ENCODE measurements around the gene HIVEP3.

Gene HIVEP3

DNA sequence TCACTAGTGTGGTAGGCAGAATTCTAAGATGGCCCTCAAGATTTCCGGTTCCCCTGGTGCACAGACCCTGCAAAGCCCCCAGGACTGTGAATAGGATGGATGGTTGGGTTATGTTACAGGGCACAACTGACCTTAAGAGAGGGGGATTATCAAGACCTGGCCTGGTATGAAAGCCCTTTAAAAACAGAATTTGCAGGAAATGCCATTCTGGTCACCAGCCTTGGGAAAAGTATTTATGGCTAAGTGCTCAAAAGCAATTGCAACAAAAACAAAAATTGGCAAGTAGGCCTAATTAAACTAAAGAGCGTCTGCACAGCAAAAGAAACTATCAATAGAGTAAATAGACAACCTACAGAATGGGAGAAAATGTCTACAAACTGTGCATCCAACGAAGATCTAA, 289.6 kb downstream of the HIVEP3 start:
- Histone ChIP-seq H3K4me2 (ENCODE audit: low read length) (no peak overlapping the region), H3K4me1 (no peaks in the 10 kb centered on the region), H2AFZ (no peak overlapping the region), H3K9me3 (ENCODE audit: control insufficient read depth, low read length) (no peaks in the 10 kb centered on the region), H3K27me3 (ENCODE audit: control insufficient read depth, insufficient read depth, low read length) (no peaks in the 10 kb centered on the region), H3K27ac (no peak overlapping the region), H3K36me3 (ENCODE audit: control insufficient read depth, insufficient read depth, low read length) (no peaks in the 10 kb centered on the region), H3K4me3 (ENCODE audit: low read depth, low read length) (no peak overlapping the region), H3K9ac (no peak overlapping the region), H3K79me2 (no peaks in the 10 kb centered on the region)
- TF ChIP-seq, protein P1, sequence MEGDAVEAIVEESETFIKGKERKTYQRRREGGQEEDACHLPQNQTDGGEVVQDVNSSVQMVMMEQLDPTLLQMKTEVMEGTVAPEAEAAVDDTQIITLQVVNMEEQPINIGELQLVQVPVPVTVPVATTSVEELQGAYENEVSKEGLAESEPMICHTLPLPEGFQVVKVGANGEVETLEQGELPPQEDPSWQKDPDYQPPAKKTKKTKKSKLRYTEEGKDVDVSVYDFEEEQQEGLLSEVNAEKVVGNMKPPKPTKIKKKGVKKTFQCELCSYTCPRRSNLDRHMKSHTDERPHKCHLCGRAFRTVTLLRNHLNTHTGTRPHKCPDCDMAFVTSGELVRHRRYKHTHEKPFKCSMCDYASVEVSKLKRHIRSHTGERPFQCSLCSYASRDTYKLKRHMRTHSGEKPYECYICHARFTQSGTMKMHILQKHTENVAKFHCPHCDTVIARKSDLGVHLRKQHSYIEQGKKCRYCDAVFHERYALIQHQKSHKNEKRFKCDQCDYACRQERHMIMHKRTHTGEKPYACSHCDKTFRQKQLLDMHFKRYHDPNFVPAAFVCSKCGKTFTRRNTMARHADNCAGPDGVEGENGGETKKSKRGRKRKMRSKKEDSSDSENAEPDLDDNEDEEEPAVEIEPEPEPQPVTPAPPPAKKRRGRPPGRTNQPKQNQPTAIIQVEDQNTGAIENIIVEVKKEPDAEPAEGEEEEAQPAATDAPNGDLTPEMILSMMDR (IDR thresholded peaks at IDR 0.05), result no peak

DNA sequence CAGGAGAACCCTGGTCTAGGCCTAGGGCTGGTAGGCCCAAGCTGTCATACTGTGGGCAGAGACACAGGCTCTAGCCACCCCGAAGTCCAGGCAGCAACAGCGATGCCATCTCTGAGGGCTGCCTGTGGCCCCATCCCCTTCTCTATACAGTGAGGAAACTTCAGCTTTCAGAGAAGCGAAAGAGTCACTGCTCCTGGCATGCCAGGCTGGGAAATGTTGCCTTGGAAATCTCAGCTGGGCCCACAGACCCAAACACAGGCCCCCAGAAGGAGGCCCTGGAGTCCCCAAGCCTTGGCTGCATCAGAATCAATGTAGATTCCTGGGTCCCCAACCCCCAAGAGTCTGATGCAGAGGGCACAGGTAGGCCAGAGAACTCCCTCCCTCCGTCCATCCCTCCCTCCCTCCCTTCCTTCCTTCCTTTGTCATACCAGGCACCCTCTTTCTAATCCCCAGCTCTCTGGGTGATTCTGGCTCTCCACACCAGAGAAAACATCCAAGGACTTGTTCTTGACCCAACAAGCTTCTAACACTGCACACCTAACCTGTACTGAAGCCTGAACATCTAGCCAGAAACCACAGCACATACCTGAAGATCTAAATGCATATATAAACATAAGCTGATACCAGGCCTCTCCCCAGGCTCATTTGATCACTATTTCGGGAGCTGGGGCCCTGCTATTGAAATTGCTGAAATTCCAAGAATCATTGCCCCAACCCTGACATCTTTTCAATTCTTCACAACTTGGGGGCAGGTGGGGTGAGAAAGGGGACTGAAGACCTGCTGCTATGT, 291.0 kb downstream of the HIVEP3 start:
- H3K36me3 ChIP-seq (ENCODE audit: control insufficient read depth, insufficient read depth, low read length), result no peaks in the 10 kb centered on the region
- no peaks in the 10 kb centered on the region for H3K4me1 ChIP-seq
- H3K27ac ChIP-seq, result no peak overlapping the region
- H3K79me2 ChIP-seq, result no peaks in the 10 kb centered on the region
- no peak overlapping the region for H3K4me2 ChIP-seq (ENCODE audit: low read length)
- H3K9me3 ChIP-seq (ENCODE audit: control insufficient read depth, low read length), result no peaks in the 10 kb centered on the region
- no peak overlapping the region for H3K9ac ChIP-seq
- no peaks in the 10 kb centered on the region for H3K27me3 ChIP-seq (ENCODE audit: control insufficient read depth, insufficient read depth, low read length)
- no peak overlapping the region for H3K4me3 ChIP-seq (ENCODE audit: low read depth, low read length)
- no peak overlapping the region for H2AFZ ChIP-seq
- TF ChIP-seq, protein P1 (IDR thresholded peaks at IDR 0.05), result no peak

GRCh38 chr1:41626616-41627375, 291.9 kb downstream of the HIVEP3 start:
- Histone ChIP-seq H3K4me3 (ENCODE audit: low read depth, low read length) (no peak overlapping the region), H3K79me2 (no peaks in the 10 kb centered on the region), H3K27ac (no peak overlapping the region), H2AFZ (no peak overlapping the region), H3K4me1 (no peaks in the 10 kb centered on the region), H3K27me3 (ENCODE audit: control insufficient read depth, insufficient read depth, low read length) (no peaks in the 10 kb centered on the region), H3K9ac (no peak overlapping the region), H3K4me2 (ENCODE audit: low read length) (no peak overlapping the region), H3K9me3 (ENCODE audit: control insufficient read depth, low read length) (no peaks in the 10 kb centered on the region), H3K36me3 (ENCODE audit: control insufficient read depth, insufficient read depth, low read length) (no peaks in the 10 kb centered on the region)
- TF ChIP-seq, protein P1 (IDR thresholded peaks at IDR 0.05), result no peak

GRCh38 chr1:41626146-41626545, 292.6 kb downstream of the HIVEP3 start:
- Histone ChIP-seq H3K27ac (no peak overlapping the region), H3K4me3 (ENCODE audit: low read depth, low read length) (no peak overlapping the region), H3K4me2 (ENCODE audit: low read length) (no peak overlapping the region), H3K4me1 (no peaks in the 10 kb centered on the region), H3K9me3 (ENCODE audit: control insufficient read depth, low read length) (no peaks in the 10 kb centered on the region), H3K36me3 (ENCODE audit: control insufficient read depth, insufficient read depth, low read length) (no peaks in the 10 kb centered on the region), H3K9ac (no peak overlapping the region), H3K79me2 (no peaks in the 10 kb centered on the region), H2AFZ (no peak overlapping the region), H3K27me3 (ENCODE audit: control insufficient read depth, insufficient read depth, low read length) (no peaks in the 10 kb centered on the region)
- TF ChIP-seq, protein P1 (IDR thresholded peaks at IDR 0.05), result no peak

Data from parathyroid adenoma (tissue), 2 donors.